ENCODE data around the gene PLAAT1.

- no peak for TF ChIP-seq EZH2phosphoT487 (conservative IDR thresholded peaks at IDR 0.05; ENCODE audit: low read length)
- no peak for TF ChIP-seq CTCF (IDR thresholded peaks at IDR 0.05; ENCODE audit: insufficient read depth, low read length, poor library complexity, severe bottlenecking)
These were observed 30.4 kb upstream of the PLAAT1 start for GRCh38 chr3:193210618-193211017.
